Measurements from ENCODE around the gene BIRC7. TPM values are rescaled to one million over a fixed set of nuclear protein-coding genes. Genes with fewer than 3 reads are reported as not detected.

The BIRC7 gene
- polyA plus RNA-seq, 1 donor (not counting 4 experiments of a cell fraction or from before 2014, with no cell fraction given): not detected

GRCh38 chr20:63230800-63231268 lies 4.9 kb upstream of the BIRC7 start:
- no peak for FAIRE-seq
- H2AFZ ChIP-seq (ENCODE audit: control insufficient read depth, low read length): no peak overlapping the region
- dilution Hi-C loops (cut with MboI; ENCODE audit: extremely low pct_ligation_motif_present, low sequenced_read_pairs): no loop called here

GRCh38 chr20:63232235-63233060 lies 3.3 kb upstream of the BIRC7 start:
- dilution Hi-C loops (cut with MboI; ENCODE audit: extremely low pct_ligation_motif_present, low sequenced_read_pairs): no loop called here

More at GRCh38 chr20:63230800-63231268, 4.9 kb upstream of the BIRC7 start:
- H3K9me3 ChIP-seq (ENCODE audit: control insufficient read depth, low read depth, low read length): no peaks in the 10 kb centered on the region
- no peaks in the 10 kb centered on the region for H3K36me3 ChIP-seq (ENCODE audit: control insufficient read depth in 2 of 2, extremely low read depth in 1 of 2, insufficient read depth in 2 of 2, low read length in 2 of 2)
- no peaks in the 10 kb centered on the region for H3K79me2 ChIP-seq (ENCODE audit: control insufficient read depth, insufficient read depth, low read length)
- H3K27me3 ChIP-seq (ENCODE audit: control insufficient read depth, extremely low read depth, insufficient read depth, low read length): peaks cover 27% of the 10 kb centered on the region
- H4K20me1 ChIP-seq (ENCODE audit: control insufficient read depth, extremely low read depth, insufficient read depth, low read length): no peaks in the 10 kb centered on the region
- H3K9me1 ChIP-seq (ENCODE audit: control insufficient read depth, extremely low read depth, insufficient read depth, low read length): no peaks in the 10 kb centered on the region
- DNase-seq (ENCODE audit: low read depth, low spot score): no peak
- TF ChIP-seq, protein P1, sequence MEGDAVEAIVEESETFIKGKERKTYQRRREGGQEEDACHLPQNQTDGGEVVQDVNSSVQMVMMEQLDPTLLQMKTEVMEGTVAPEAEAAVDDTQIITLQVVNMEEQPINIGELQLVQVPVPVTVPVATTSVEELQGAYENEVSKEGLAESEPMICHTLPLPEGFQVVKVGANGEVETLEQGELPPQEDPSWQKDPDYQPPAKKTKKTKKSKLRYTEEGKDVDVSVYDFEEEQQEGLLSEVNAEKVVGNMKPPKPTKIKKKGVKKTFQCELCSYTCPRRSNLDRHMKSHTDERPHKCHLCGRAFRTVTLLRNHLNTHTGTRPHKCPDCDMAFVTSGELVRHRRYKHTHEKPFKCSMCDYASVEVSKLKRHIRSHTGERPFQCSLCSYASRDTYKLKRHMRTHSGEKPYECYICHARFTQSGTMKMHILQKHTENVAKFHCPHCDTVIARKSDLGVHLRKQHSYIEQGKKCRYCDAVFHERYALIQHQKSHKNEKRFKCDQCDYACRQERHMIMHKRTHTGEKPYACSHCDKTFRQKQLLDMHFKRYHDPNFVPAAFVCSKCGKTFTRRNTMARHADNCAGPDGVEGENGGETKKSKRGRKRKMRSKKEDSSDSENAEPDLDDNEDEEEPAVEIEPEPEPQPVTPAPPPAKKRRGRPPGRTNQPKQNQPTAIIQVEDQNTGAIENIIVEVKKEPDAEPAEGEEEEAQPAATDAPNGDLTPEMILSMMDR (optimal IDR thresholded peaks at IDR 0.05 in 1 of 3, IDR thresholded peaks at IDR 0.05 in 1 of 3, conservative IDR thresholded peaks at IDR 0.05 in 1 of 3; ENCODE audit: extremely low read depth in 1 of 3, insufficient read depth in 2 of 3, low read length in 3 of 3): peak in 1 of 3 experiments; percentile 10
- no peak for TF ChIP-seq EZH2 (IDR thresholded peaks at IDR 0.05; ENCODE audit: low read length)
- H3K4me2 ChIP-seq (ENCODE audit: control insufficient read depth, extremely low read depth, insufficient read depth, low read depth, low read length): no peak overlapping the region
- H3K27ac ChIP-seq (ENCODE audit: control insufficient read depth, insufficient read depth, low read length): no peak overlapping the region
- H3K4me3 ChIP-seq (ENCODE audit: control insufficient read depth in 2 of 3, extremely low read depth in 1 of 3, insufficient read depth in 2 of 3, low read depth in 1 of 3, low read length in 3 of 3): no peak overlapping the region
- no peaks in the 10 kb centered on the region for H3K4me1 ChIP-seq (ENCODE audit: control insufficient read depth, extremely low read depth, insufficient read depth, low read length)
- H3K9ac ChIP-seq (ENCODE audit: control insufficient read depth, extremely low read depth, insufficient read depth, low read length): no peak overlapping the region

More at GRCh38 chr20:63232235-63233060, 3.3 kb upstream of the BIRC7 start:
- no peaks in the 10 kb centered on the region for H4K20me1 ChIP-seq (ENCODE audit: control insufficient read depth, extremely low read depth, insufficient read depth, low read length)
- H3K79me2 ChIP-seq (ENCODE audit: control insufficient read depth, insufficient read depth, low read length): no peaks in the 10 kb centered on the region
- no peak overlapping the region for H2AFZ ChIP-seq (ENCODE audit: control insufficient read depth, low read length)
- no peak for DNase-seq (ENCODE audit: low read depth, low spot score)
- no peaks in the 10 kb centered on the region for H3K36me3 ChIP-seq (ENCODE audit: control insufficient read depth in 2 of 2, extremely low read depth in 1 of 2, insufficient read depth in 2 of 2, low read length in 2 of 2)
- H3K4me3 ChIP-seq (ENCODE audit: control insufficient read depth in 2 of 3, extremely low read depth in 1 of 3, insufficient read depth in 2 of 3, low read depth in 1 of 3, low read length in 3 of 3): no peak overlapping the region
- H3K9me3 ChIP-seq (ENCODE audit: control insufficient read depth, low read depth, low read length): no peaks in the 10 kb centered on the region
- no peak overlapping the region for H3K9ac ChIP-seq (ENCODE audit: control insufficient read depth, extremely low read depth, insufficient read depth, low read length)
- no peak overlapping the region for H3K27ac ChIP-seq (ENCODE audit: control insufficient read depth, insufficient read depth, low read length)
- no peak for TF ChIP-seq EZH2 (IDR thresholded peaks at IDR 0.05; ENCODE audit: low read length)
- TF ChIP-seq, protein P1 (optimal IDR thresholded peaks at IDR 0.05 in 1 of 3, IDR thresholded peaks at IDR 0.05 in 1 of 3, conservative IDR thresholded peaks at IDR 0.05 in 1 of 3; ENCODE audit: extremely low read depth in 1 of 3, insufficient read depth in 2 of 3, low read length in 3 of 3): no peak
- no peak for FAIRE-seq
- no peaks in the 10 kb centered on the region for H3K9me1 ChIP-seq (ENCODE audit: control insufficient read depth, extremely low read depth, insufficient read depth, low read length)
- H3K4me1 ChIP-seq (ENCODE audit: control insufficient read depth, extremely low read depth, insufficient read depth, low read length): no peaks in the 10 kb centered on the region
- H3K4me2 ChIP-seq (ENCODE audit: control insufficient read depth, extremely low read depth, insufficient read depth, low read depth, low read length): no peak overlapping the region
- peaks cover 27% of the 10 kb centered on the region for H3K27me3 ChIP-seq (ENCODE audit: control insufficient read depth, extremely low read depth, insufficient read depth, low read length)
